CD14-positive monocyte (primary cell): ENCODE measurements around the gene INPP5A. TPM values are rescaled to one million over a fixed set of nuclear protein-coding genes. Genes with fewer than 3 reads are reported as not detected.
A peak's percentile ranks its signal among the peaks of the same experiment; 100 is the strongest.

Experiments
- DNase-seq, 3 donors: peaks; one replicate each; pipeline ENCODE4 v3.0.0-alpha.2; 2011 to 2022
- H2AFZ ChIP-seq: 2 replicates; pipeline ENCODE4 v1.6.0; 2012; ENCODE audit warnings: mild to moderate bottlenecking, low read depth, low read length, inconsistent platforms; ENCODE audit not compliant: insufficient read depth, poor library complexity, severe bottlenecking
- H3K27ac ChIP-seq, 2 donors: 1 replicate in 1 of 2; 2 replicates in 1 of 2; pipeline ENCODE4 v1.5.1; 2012 to 2013; ENCODE audit warnings: low read length in 2 of 2, control low read depth in 1 of 2, inconsistent platforms in 1 of 2, low read depth in 1 of 2, mild to moderate bottlenecking in 1 of 2
- H3K27me3 ChIP-seq, 2 donors: one replicate each; pipeline versions ENCODE4 v1.6.0 to v1.6.1; 2011 to 2013; ENCODE audit warnings: low read length in 2 of 2; ENCODE audit not compliant: control insufficient read depth in 2 of 2, insufficient read depth in 2 of 2
- H3K36me3 ChIP-seq, 2 donors: replicated peaks in 1 of 2; 1 replicate in 1 of 2; 2 replicates in 1 of 2; pipeline versions ENCODE4 v1.5.1 to v1.6.1; 2012 to 2013; ENCODE audit warnings: low read length in 2 of 2, control low read depth in 1 of 2, inconsistent platforms in 1 of 2, mild to moderate bottlenecking in 1 of 2; ENCODE audit not compliant: insufficient read depth in 2 of 2, control insufficient read depth in 1 of 2
- H3K4me1 ChIP-seq, 2 donors: 1 replicate in 1 of 2; 2 replicates in 1 of 2; pipeline versions ENCODE4 v1.5.1 to v1.6.1; 2012 to 2013; ENCODE audit warnings: low read length in 2 of 2, control low read depth in 1 of 2, inconsistent platforms in 1 of 2, mild to moderate bottlenecking in 1 of 2, moderate library complexity in 1 of 2; ENCODE audit not compliant: insufficient read depth in 2 of 2, control insufficient read depth in 1 of 2
- H3K4me2 ChIP-seq: replicated peaks from 2 replicates; pipeline ENCODE3; 2012; ENCODE audit warnings: low read length, moderate library complexity, mild to moderate bottlenecking; ENCODE audit not compliant: poor library complexity, severe bottlenecking; ENCODE audit errors: extremely low read depth
- H3K4me3 ChIP-seq, 3 experiments: fragments of 200-600 bp in 1 of 3; sonication (generic) in 1 of 3; replicated peaks in 1 of 3; 1 replicate in 2 of 3; 2 replicates in 1 of 3; pipeline ENCODE4 v1.5.1; 2011 to 2013; ENCODE audit warnings: low read length in 3 of 3, mild to moderate bottlenecking in 3 of 3, control low read depth in 2 of 3, low read depth in 2 of 3, inconsistent platforms in 1 of 3, moderate library complexity in 1 of 3
- H3K79me2 ChIP-seq: 2 replicates; pipeline ENCODE4 v1.6.0; 2012; ENCODE audit warnings: mild to moderate bottlenecking, control low read depth, inconsistent platforms, low read length, moderate library complexity; ENCODE audit not compliant: insufficient read depth
- H3K9ac ChIP-seq: 2 replicates; pipeline ENCODE4 v1.6.0; 2017; ENCODE audit warnings: low read length, mild to moderate bottlenecking; ENCODE audit not compliant: insufficient read depth, poor library complexity, severe bottlenecking
- H3K9me3 ChIP-seq, 2 donors: replicated peaks in 1 of 2; 1 replicate in 1 of 2; 2 replicates in 1 of 2; pipeline versions ENCODE4 v1.5.1 to v1.6.1; 2012 to 2013; ENCODE audit warnings: low read length in 2 of 2, control low read depth in 1 of 2; ENCODE audit not compliant: control insufficient read depth in 1 of 2, insufficient read depth in 1 of 2
- H4K20me1 ChIP-seq: 2 replicates; pipeline ENCODE4 v1.6.0; 2012; ENCODE audit warnings: mild to moderate bottlenecking, low read length, control low read depth, moderate library complexity; ENCODE audit not compliant: insufficient read depth
- H3K27ac Mint-ChIP-seq, 7 donors: one replicate each; pipeline ENCODE4 v1.8.0; 2020; ENCODE audit warnings: mild to moderate bottlenecking in 7 of 7, mixed read lengths in 7 of 7, moderate library complexity in 6 of 7, inconsistent platforms in 2 of 7
- H3K27me3 Mint-ChIP-seq, 3 donors: one replicate each; pipeline ENCODE4 v1.8.0; 2021 to 2022; ENCODE audit warnings: low read depth in 3 of 3, mild to moderate bottlenecking in 3 of 3, mixed read lengths in 3 of 3, moderate library complexity in 3 of 3, inconsistent platforms in 1 of 3
- H3K36me3 Mint-ChIP-seq, 2 donors: one replicate each; pipeline ENCODE4 v1.8.0; 2020; ENCODE audit warnings: mixed read lengths in 2 of 2, inconsistent platforms in 1 of 2, mild to moderate bottlenecking in 1 of 2
- H3K4me1 Mint-ChIP-seq: one replicate; pipeline ENCODE4 v1.8.0; 2020; ENCODE audit warnings: mild to moderate bottlenecking, mixed read lengths
- H3K4me3 Mint-ChIP-seq, 2 donors: one replicate each; pipeline ENCODE4 v1.8.0; 2020; ENCODE audit warnings: mild to moderate bottlenecking in 2 of 2, mixed read lengths in 2 of 2, moderate library complexity in 1 of 2
- H3K9me3 Mint-ChIP-seq, 7 donors: one replicate each; pipeline ENCODE4 v1.8.0; 2020 to 2022; ENCODE audit warnings: mixed read lengths in 7 of 7, mild to moderate bottlenecking in 6 of 7, moderate library complexity in 6 of 7, inconsistent platforms in 2 of 7
- CTCF ChIP-seq: fragments of 200-600 bp; IDR thresholded peaks from one replicate; pipeline ENCODE4 v1.8.0; 2022; ENCODE audit warnings: antibody characterized with exemption, mild to moderate bottlenecking
- WGBS: methylation state at CpG from one replicate; pipeline ENCODE4 v1.1.5; 2013; ENCODE audit warnings: missing lambda C conversion rate; ENCODE audit not compliant: insufficient coverage; 5-methylcytosine and 5-hydroxymethylcytosine counted together
- intact Hi-C, 2 donors: fragments of 100-400 bp; cut with micrococcal nuclease; formaldehyde crosslinking; loops; one replicate each; pipeline versions ENCODE4 v1.15.0 to v1.15.1; 2023
- polyA plus RNA-seq, 3 donors: library from polyadenylated mRNA; depleted of rRNA in 1 of 3; unstranded in 2 of 3; stranded (reverse) in 1 of 3; fragments of 300-500 nt in 2 of 3; fragments of >200 nt in 1 of 3; fragmentation: Illumina TruSeq in 2 of 3; gene quantifications; 1 replicate in 2 of 3; 2 replicates in 1 of 3; pipeline ENCODE4 v1.2.3, GENCODE V29; 2012 to 2021

Gene INPP5A
- polyA plus RNA-seq, 3 donors: 0.87 to 17.2 (median 2.9) TPM

GRCh38 chr10:132548869-132549268 is 11.3 kb downstream of the INPP5A start:
- peaks cover 77% of the 10 kb centered on the region for H3K4me1 Mint-ChIP-seq

GRCh38 chr10:132549371-132549770 is 11.8 kb downstream of the INPP5A start:
- peak in 1 of 3 donors; percentile 3 for DNase-seq
- H3K4me1 Mint-ChIP-seq: peaks cover 72% of the 10 kb centered on the region
- Histone ChIP-seq H3K9ac (no peak overlapping the region), H3K4me2 (no peak overlapping the region), H2AFZ (no peak overlapping the region), H3K36me3 (no peaks in the 10 kb centered on the region), H3K4me3 (no peak overlapping the region), H3K4me1 (peaks cover 72 to 85% of the 10 kb centered on the region in 2 donors), H3K79me2 (peaks cover 98% of the 10 kb centered on the region), H3K27ac (no peak overlapping the region), H4K20me1 (peaks cover 78% of the 10 kb centered on the region), H3K9me3 (no peaks in the 10 kb centered on the region), H3K27me3 (no peaks in the 10 kb centered on the region)
- peak overlapping the region in 5 of 7 donors; percentile 2 to 69 (median 5) for H3K27ac Mint-ChIP-seq
- no peaks in the 10 kb centered on the region for H3K9me3 Mint-ChIP-seq
- 44% methylated on average over 5 of the region's 12 CpGs for WGBS
- intact Hi-C loops: loop anchor here in 1 of 2 donors (10.0 kb wide), 1 partner anchor 155 kb away; the partner anchor contains the start of gene PWWP2B
- no peak overlapping the region for H3K4me3 Mint-ChIP-seq
- no peak for TF ChIP-seq CTCF
- H3K36me3 Mint-ChIP-seq: peaks cover 13 to 18% of the 10 kb centered on the region in 2 donors
- H3K27me3 Mint-ChIP-seq: peaks cover 0 to 4% (median 3%) of the 10 kb centered on the region in 3 donors

More at GRCh38 chr10:132548869-132549268, 11.3 kb downstream of the INPP5A start:
- Histone ChIP-seq H3K79me2 (peaks cover 98% of the 10 kb centered on the region), H3K27ac (no peak overlapping the region), H3K9me3 (no peaks in the 10 kb centered on the region), H3K4me2 (no peak overlapping the region), H3K4me3 (no peak overlapping the region), H3K36me3 (peaks cover 0 to under 1% of the 10 kb centered on the region in 2 donors), H2AFZ (no peak overlapping the region), H3K27me3 (no peaks in the 10 kb centered on the region), H4K20me1 (peaks cover 79% of the 10 kb centered on the region), H3K9ac (no peak overlapping the region), H3K4me1 (peaks cover 72 to 85% of the 10 kb centered on the region in 2 donors)
- no peak overlapping the region for H3K4me3 Mint-ChIP-seq
- intact Hi-C loops: loop anchor here in 1 of 2 donors (10.0 kb wide), 1 partner anchor 154 kb away; the partner anchor contains the start of gene PWWP2B
- H3K27me3 Mint-ChIP-seq: peaks cover 0 to 6% (median 4%) of the 10 kb centered on the region in 3 donors
- DNase-seq: peak in 1 of 3 donors; percentile 0
- H3K36me3 Mint-ChIP-seq: peaks cover 14 to 22% of the 10 kb centered on the region in 2 donors
- TF ChIP-seq CTCF: no peak
- 86% methylated on average over 11 of the region's 14 CpGs for WGBS
- H3K27ac Mint-ChIP-seq: peak overlapping the region in 5 of 7 donors; percentile 2 to 69 (median 5)
- no peaks in the 10 kb centered on the region for H3K9me3 Mint-ChIP-seq
